ENCODE data around the gene PES1.
"Not testable (repeated sequence)": the region's sequence is repeated elsewhere in the genome, so short reads cannot be mapped to it uniquely, and the experiment has no call there.

The PES1 gene

GRCh38 chr22:30551813-30552212 lies 39.9 kb downstream of the PES1 start:
- not testable (repeated sequence) for DNase-seq

GRCh38 chr22:30547188-30547587 lies 44.5 kb downstream of the PES1 start:
- no peak for DNase-seq

- no peak for DNase-seq
These were observed 45.1 kb downstream of the PES1 start, which contains the start of gene SEC14L6 for GRCh38 chr22:30546616-30547015. Gene SEC14L6, minus strand, starts transcription at chr22:30546741. Its CDS starts 59 bp downstream, at chr22:30546682.

GRCh38 chr22:30542811-30543188 lies 48.9 kb downstream of the PES1 start:
- no peak for DNase-seq

- no peak for DNase-seq
These were observed 49.5 kb downstream of the PES1 start for GRCh38 chr22:30541961-30542810.

GRCh38 chr22:30541511-30541910 lies 50.2 kb downstream of the PES1 start:
- DNase-seq = not testable (repeated sequence)

- no peak for DNase-seq
These were observed 52.3 kb downstream of the PES1 start for GRCh38 chr22:30539368-30539767.

GRCh38 chr22:30538280-30538679 lies 53.4 kb downstream of the PES1 start:
- DNase-seq = no peak

- no peak for DNase-seq
These were observed 54.5 kb downstream of the PES1 start for GRCh38 chr22:30537083-30537731.

- no peak for DNase-seq
These were observed 56.5 kb downstream of the PES1 start for GRCh38 chr22:30535182-30535581.

- DNase-seq = no peak
These were observed 59.8 kb downstream of the PES1 start for GRCh38 chr22:30531651-30532608.

GRCh38 chr22:30526656-30527055 lies 65.1 kb downstream of the PES1 start:
- no peak for DNase-seq
